Fibroblast of villous mesenchyme (primary cell): Measurements from ENCODE around the gene SGF29. TPM values are rescaled to one million over a fixed set of nuclear protein-coding genes. Genes with fewer than 3 reads are reported as not detected.
"Not testable (repeated sequence)": the region's sequence is repeated elsewhere in the genome, so short reads cannot be mapped to it uniquely, and the experiment has no call there.

Experiments used
- DNase-seq: peaks from one replicate; pipeline ENCODE4 v3.0.0-alpha.2; 2010; ENCODE audit warnings: low read depth
- H3K4me3 ChIP-seq: 2 replicates; pipeline ENCODE4 v1.5.1; 2011; ENCODE audit warnings: low read depth, mild to moderate bottlenecking, low read length
- total RNA-seq: library from RNA; depleted of rRNA; stranded (reverse); fragments of >200 nt; gene quantifications from 2 replicates; pipeline ENCODE4 v1.2.3, GENCODE V29; 2012
- TF ChIP-seq, protein P1 (sequence below): IDR thresholded peaks from 2 replicates; pipeline ENCODE4 v1.5.1; 2012; ENCODE audit warnings: low read depth, mild to moderate bottlenecking, low read length; ENCODE audit not compliant: insufficient read depth

The SGF29 gene
- total RNA-seq, 1 donor, result 11.2 TPM

DNA sequence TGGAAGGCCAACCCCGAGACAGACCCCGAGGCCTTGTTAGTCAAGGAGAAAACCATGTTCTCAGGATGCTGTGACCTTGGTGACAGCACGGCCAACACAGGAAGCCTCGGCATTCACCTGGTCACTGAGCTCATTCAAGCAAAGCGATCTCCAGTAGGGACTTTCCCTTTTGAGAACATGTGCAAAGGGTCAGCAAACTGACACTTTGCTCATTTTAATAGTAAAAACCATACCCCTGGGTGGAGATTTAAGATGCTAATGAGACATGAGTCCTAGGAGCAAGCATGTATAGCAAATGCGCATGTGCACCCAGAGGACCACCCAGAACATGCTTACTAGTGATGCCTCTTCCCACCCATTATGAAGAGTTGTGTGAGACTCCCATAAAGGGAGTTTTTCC is 48.8 kb downstream of the SGF29 start:
- TF ChIP-seq, protein P1, sequence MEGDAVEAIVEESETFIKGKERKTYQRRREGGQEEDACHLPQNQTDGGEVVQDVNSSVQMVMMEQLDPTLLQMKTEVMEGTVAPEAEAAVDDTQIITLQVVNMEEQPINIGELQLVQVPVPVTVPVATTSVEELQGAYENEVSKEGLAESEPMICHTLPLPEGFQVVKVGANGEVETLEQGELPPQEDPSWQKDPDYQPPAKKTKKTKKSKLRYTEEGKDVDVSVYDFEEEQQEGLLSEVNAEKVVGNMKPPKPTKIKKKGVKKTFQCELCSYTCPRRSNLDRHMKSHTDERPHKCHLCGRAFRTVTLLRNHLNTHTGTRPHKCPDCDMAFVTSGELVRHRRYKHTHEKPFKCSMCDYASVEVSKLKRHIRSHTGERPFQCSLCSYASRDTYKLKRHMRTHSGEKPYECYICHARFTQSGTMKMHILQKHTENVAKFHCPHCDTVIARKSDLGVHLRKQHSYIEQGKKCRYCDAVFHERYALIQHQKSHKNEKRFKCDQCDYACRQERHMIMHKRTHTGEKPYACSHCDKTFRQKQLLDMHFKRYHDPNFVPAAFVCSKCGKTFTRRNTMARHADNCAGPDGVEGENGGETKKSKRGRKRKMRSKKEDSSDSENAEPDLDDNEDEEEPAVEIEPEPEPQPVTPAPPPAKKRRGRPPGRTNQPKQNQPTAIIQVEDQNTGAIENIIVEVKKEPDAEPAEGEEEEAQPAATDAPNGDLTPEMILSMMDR, result no peak

DNA sequence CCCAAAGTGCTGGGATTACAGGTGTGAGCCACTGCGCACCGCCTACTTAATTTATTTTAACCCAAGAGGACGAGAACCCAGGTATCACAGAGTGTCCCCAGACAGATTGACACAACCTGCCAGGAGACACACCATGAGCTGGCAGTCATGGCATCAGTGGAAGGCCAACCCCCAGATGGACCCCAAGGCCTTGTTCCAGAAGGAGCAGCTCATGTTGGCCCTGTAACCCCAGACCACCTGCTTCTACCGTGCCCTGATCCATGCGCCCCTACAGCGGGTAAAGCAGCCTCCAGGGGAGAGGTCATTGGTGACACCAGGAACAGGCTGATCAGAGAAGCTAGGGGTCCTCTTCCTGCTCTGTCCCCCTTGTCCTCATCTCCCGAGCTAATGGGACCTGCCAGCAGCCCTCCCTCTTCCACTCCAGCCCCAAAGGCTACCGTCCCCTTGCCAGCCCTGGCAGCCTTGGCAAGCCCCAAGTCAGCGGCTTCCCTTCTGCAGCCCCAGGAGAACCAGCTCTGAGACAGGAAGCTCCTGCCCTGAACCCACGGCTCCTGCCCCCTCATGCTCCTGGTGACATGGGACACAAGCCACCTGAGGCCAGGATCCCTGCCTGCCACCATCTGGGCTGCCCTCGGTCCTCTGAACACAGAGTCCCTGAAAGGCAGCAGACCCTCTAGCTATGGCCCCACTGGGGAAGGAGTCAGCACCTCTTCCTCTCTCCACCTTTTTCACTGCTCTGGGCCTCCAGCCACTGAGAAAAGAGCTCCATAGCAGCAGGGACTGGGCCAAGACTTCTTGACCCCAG is 49.9 kb downstream of the SGF29 start:
- TF ChIP-seq, protein P1, result no peak
- DNase-seq, result no peak
- H3K4me3 ChIP-seq, result no peak overlapping the region

More for the DNA sequence above, 48.8 kb downstream of the SGF29 start:
- no peak overlapping the region for H3K4me3 ChIP-seq
- DNase-seq, result no peak

DNA sequence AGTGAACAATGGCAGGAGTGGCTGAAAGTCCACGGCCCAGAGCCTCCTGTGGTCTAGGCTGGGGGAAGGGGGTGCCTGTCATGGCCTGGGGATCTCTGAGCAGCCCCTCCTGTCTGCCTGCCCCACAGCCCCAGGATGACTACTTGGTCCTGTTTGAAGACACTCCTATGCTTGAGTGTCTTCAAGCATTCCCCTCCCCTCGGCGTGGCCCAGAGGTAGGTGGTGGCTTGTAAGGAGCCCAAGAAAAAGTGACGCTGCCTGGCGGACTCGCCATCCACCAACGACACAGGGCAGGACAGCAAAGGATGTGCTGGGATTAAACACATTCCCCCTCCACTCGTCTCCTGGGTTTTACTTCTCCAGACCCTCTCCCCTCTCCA is 50.5 kb downstream of the SGF29 start:
- DNase-seq, result no peak
- H3K4me3 ChIP-seq, result no peak overlapping the region
- TF ChIP-seq, protein P1, result no peak

DNA sequence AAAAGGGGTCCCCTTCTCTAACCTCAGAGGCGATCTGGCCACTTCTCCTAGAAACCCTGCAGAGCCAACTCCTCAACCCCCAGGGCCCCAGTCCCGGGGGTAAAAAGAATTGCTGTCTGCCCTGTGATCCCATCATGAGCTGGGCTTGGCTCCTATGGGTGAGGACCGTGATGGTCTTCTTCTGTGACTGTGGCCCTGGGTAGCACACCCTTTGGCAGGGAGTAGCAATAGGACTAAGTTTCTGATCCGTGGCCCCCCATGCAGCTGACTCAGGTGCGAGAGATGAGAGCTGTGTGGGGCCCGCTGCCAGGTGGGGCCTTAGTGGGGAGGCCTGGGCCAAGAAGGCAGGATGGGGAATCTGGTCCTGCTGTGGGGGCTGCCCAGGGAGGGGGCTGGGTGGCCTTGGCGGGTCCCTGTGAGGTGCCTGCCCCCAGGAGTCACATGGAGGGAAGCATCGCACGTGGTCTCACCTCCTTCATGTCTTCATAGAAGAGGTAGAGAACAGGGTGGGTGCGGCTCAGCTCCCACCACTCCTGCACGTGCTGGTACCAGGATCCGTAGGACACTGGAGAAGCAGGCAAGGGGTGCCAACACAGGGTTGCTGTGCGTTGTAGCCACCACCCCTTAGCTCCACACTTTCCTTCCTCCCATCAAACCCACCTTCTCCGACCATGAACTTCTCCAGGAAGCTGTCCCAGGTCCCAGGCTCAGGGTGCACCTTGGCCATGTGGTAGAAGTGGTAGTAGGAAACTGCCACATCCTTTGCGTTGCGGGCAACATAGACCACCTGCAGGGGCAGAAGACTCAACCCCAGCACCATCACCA is 52.8 kb downstream of the SGF29 start:
- no peak for DNase-seq
- H3K4me3 ChIP-seq, result no peak overlapping the region
- TF ChIP-seq, protein P1, result no peak

DNA sequence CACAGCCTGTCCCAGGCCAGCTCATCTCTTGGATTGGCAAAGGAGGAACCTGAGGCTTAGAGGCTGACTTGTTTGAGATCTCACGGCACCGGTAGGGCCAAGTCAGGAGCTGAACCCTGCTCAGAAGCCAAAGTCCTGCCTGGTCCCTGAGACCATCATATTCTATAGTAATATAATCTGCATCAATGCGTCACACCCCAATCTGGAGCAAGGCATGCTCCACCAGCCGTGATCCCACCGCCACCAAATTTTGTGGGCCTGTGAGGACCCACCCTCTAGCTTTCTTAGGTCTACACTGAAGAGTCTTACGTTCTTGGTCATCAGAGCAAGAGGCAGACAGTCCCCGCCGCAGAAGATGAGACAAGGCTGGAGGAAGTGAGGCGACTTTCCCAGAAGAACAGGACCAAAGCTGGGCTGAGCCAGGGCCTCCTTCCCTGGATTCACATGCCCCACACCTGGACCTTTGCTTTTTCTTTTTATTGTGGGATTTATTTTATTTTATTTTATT is 53.5 kb downstream of the SGF29 start:
- TF ChIP-seq, protein P1, result no peak
- no peak overlapping the region for H3K4me3 ChIP-seq
- DNase-seq, result no peak

DNA sequence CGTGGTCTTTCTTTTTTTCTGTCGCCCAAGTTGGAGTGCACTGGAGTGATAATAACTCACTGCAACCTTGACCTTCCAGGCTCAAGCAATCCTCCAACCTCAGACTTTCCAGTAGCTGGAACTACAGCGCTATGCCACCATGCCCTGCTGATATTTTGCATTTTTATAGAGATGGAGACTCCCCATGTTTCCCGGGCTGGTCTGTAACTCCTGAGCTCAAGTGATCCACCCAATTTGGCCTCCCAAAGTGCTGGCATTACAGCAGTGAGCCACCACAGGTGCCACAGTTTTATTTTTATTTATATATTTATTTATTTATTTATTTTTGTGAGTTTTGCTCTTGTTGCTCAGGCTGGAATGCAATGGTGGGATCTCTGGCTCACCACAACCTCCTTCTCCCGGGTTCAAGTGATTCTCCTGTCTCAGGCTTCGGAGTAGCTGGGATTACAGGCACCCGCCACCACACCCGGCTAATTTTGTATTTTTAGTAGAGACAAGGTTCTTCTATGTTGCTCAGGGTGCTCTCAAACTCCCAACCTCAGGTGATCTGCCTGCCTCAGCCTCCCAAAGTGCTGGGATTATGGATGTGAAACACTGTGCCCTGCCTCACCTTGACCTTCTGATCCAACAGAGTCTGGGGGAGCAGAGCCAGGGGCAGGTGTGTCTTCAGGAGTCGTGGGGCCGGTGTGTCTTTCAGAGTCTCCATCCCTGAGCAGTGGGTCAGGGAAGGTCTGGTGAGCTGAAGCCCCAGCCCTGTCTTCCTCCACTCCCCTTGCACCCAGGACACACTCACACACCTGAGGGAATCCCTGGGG is 54.2 kb downstream of the SGF29 start:
- H3K4me3 ChIP-seq, DNase-seq: not testable (repeated sequence)

DNA sequence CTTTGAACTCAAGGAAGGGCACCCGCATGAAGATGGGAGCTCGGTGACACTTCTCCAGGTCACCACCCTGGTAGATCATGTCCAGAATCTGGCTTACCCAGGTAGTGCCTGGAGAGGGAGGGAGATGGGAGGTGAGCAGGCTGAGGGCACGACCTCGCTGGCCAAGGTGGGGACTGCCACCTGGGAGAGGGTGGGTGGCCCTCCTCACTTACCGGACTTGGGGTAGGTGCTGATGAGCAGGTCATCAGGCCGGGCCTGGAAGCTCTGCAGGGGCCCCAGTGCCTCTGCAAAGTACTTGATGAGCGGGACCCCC is 54.7 kb downstream of the SGF29 start:
- DNase-seq, H3K4me3 ChIP-seq: not testable (repeated sequence)

DNA sequence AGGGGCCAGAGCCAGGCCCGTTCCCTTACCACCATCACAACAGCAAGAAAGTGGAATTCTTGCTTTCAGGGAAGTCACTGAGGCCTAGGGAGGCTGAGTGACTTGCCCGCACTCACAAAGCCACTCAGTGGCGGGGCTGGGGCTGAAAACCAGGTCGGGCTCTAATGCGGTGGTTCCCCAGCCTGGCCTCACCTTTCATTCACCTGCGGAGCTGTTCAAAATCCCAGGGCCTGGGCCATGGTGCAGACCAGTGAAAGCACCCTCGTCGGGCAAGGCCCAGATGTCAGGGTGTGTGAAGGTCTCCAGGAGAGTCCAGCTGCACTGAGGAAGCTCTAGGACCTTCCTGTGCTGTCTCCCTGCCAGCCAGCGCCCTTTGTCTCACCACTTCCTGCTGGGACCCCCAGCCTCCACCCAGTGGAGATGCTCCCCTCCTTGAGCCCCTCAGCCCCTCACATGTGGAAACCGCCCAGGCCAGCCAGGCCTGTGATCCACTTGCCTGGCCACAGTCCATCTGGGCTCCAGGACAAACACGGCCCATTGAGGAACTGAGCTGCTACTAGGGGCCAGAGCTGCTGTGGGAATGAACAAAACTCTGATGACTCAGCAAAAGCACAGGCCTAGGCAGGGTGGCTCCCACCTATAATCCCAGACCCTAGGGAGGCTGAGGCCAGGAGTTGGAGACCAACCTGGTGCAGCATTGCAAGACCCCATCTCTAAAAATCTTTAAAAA is 55.3 kb downstream of the SGF29 start:
- peak overlapping the region; percentile 50 for H3K4me3 ChIP-seq
- not testable (repeated sequence) for DNase-seq
